ENCODE results near the gene NT5M.

Gene NT5M

DNA sequence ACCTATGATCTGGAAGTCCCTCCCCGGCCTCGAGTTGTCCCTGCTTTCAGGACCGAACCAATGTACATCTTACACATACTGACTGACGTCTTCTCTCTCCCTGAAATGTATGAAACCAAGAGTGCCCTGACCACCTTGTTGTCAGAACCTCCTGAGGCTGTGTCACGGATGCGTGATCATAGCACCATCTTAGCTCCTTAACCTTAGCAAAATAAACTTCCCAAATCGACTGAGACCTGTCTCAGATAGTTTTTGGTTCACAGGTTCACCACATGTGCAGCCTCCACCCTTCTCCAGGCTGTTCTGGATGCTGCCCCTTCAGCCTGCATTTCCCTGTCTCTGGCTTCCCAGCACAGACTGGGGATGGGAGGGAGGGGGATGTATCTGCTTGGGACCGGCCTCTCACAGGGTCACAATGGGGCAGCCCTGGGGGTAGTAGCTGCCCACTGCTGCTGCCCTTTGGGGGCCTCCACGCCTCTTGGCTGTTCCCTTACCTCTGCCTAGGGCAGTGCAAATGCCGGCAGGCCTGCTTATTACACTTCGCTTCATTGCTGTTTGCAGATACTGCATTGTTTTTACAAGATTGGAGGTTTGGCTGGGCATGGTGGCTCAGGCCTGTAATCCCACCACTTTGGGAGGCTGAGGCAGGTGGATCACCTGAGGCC, 69.8 kb downstream of the NT5M start:
- Histone ChIP-seq H3K4me3 (ENCODE audit: insufficient read depth in 1 of 2, low read depth in 1 of 2, low read length in 2 of 2) (no peak overlapping the region), H3K9me3 (ENCODE audit: control insufficient read depth, low read length) (no peaks in the 10 kb centered on the region), H2BK12ac (ENCODE audit: low read length in 2 of 2) (no peak overlapping the region), H4K8ac (ENCODE audit: low read length) (no peak overlapping the region), H3K9ac (ENCODE audit: low read length) (no peak overlapping the region), H3K36me3 (ENCODE audit: control insufficient read depth in 1 of 2, insufficient read depth in 2 of 2, low read depth in 1 of 2, low read length in 2 of 2) (no peaks in the 10 kb centered on the region), H2BK120ac (ENCODE audit: low read depth, low read length) (no peak overlapping the region), H2AK5ac (ENCODE audit: low read length, severe bottlenecking) (no peak overlapping the region), H2AFZ (ENCODE audit: low read depth, low read length) (no peak overlapping the region), H2BK5ac (ENCODE audit: low read depth, low read length, poor library complexity, severe bottlenecking) (no peak overlapping the region), H3K4me1 (ENCODE audit: control insufficient read depth, insufficient read depth, low read depth, low read length) (no peaks in the 10 kb centered on the region), H2BK15ac (ENCODE audit: low read depth, poor library complexity, severe bottlenecking) (no peak overlapping the region), H3K14ac (ENCODE audit: low read length in 2 of 2) (no peak overlapping the region), H3K18ac (ENCODE audit: low read depth in 1 of 2, low read length in 2 of 2) (no peak overlapping the region), H4K91ac (ENCODE audit: low read length) (no peak overlapping the region), H3K4me2 (ENCODE audit: low read length, poor library complexity, severe bottlenecking) (no peak overlapping the region), H3K27ac (ENCODE audit: low read length, poor library complexity, severe bottlenecking) (no peak overlapping the region), H3K79me1 (replicated peaks; ENCODE audit: low read length, poor library complexity, severe bottlenecking) (no peaks in the 10 kb centered on the region), H3K27me3 (ENCODE audit: control insufficient read depth in 1 of 2, insufficient read depth in 1 of 2, low read length in 2 of 2) (peaks cover 7 to 45% of the 10 kb centered on the region in 2 experiments), H3K23ac (ENCODE audit: low read length in 2 of 2) (no peak overlapping the region), H3K4ac (ENCODE audit: low read depth in 1 of 2, low read length in 2 of 2) (no peak overlapping the region)
- DNase-seq: no peak
- WGBS: 77% methylated on average over 11 of the region's 11 CpGs

GRCh38 chr17:17375841-17376240, 72.7 kb downstream of the NT5M start:
- no peak overlapping the region for H4K8ac ChIP-seq (ENCODE audit: low read length)
- H2BK12ac ChIP-seq (ENCODE audit: low read length in 2 of 2): no peak overlapping the region
- H2BK15ac ChIP-seq (ENCODE audit: low read depth, poor library complexity, severe bottlenecking): no peak overlapping the region
- no peak overlapping the region for H2BK120ac ChIP-seq (ENCODE audit: low read depth, low read length)
- H3K4me3 ChIP-seq (ENCODE audit: insufficient read depth in 1 of 2, low read depth in 1 of 2, low read length in 2 of 2): no peak overlapping the region
- H2AFZ ChIP-seq (ENCODE audit: low read depth, low read length): no peak overlapping the region
- WGBS: 90% methylated on average over 6 of the region's 6 CpGs
- no peak overlapping the region for H3K9ac ChIP-seq (ENCODE audit: low read length)
- H3K4ac ChIP-seq (ENCODE audit: low read depth in 1 of 2, low read length in 2 of 2): no peak overlapping the region
- H3K4me1 ChIP-seq (ENCODE audit: control insufficient read depth, insufficient read depth, low read depth, low read length): no peaks in the 10 kb centered on the region
- H3K4me2 ChIP-seq (ENCODE audit: low read length, poor library complexity, severe bottlenecking): no peak overlapping the region
- no peaks in the 10 kb centered on the region for H3K36me3 ChIP-seq (ENCODE audit: control insufficient read depth in 1 of 2, insufficient read depth in 2 of 2, low read depth in 1 of 2, low read length in 2 of 2)
- H3K23ac ChIP-seq (ENCODE audit: low read length in 2 of 2): no peak overlapping the region
- no peak overlapping the region for H3K14ac ChIP-seq (ENCODE audit: low read length in 2 of 2)
- no peaks in the 10 kb centered on the region for H3K9me3 ChIP-seq (ENCODE audit: control insufficient read depth, low read length)
- H3K27ac ChIP-seq (ENCODE audit: low read length, poor library complexity, severe bottlenecking): no peak overlapping the region
- H2AK5ac ChIP-seq (ENCODE audit: low read length, severe bottlenecking): no peak overlapping the region
- H2BK5ac ChIP-seq (ENCODE audit: low read depth, low read length, poor library complexity, severe bottlenecking): no peak overlapping the region
- DNase-seq: peak; percentile 30
- no peak overlapping the region for H4K91ac ChIP-seq (ENCODE audit: low read length)
- H3K18ac ChIP-seq (ENCODE audit: low read depth in 1 of 2, low read length in 2 of 2): no peak overlapping the region
- no peaks in the 10 kb centered on the region for H3K79me1 ChIP-seq (replicated peaks; ENCODE audit: low read length, poor library complexity, severe bottlenecking)
- H3K27me3 ChIP-seq (ENCODE audit: control insufficient read depth in 1 of 2, insufficient read depth in 1 of 2, low read length in 2 of 2): peaks cover 24 to 49% of the 10 kb centered on the region in 2 experiments

- no peak overlapping the region for H3K23ac ChIP-seq (ENCODE audit: low read length in 2 of 2)
- no peak overlapping the region for H2BK120ac ChIP-seq (ENCODE audit: low read depth, low read length)
- no peak overlapping the region for H3K4ac ChIP-seq (ENCODE audit: low read depth in 1 of 2, low read length in 2 of 2)
- no peak overlapping the region for H2AFZ ChIP-seq (ENCODE audit: low read depth, low read length)
- H2AK5ac ChIP-seq (ENCODE audit: low read length, severe bottlenecking): no peak overlapping the region
- no peaks in the 10 kb centered on the region for H3K9me3 ChIP-seq (ENCODE audit: control insufficient read depth, low read length)
- H2BK15ac ChIP-seq (ENCODE audit: low read depth, poor library complexity, severe bottlenecking): no peak overlapping the region
- no peak overlapping the region for H3K4me2 ChIP-seq (ENCODE audit: low read length, poor library complexity, severe bottlenecking)
- H3K36me3 ChIP-seq (ENCODE audit: control insufficient read depth in 1 of 2, insufficient read depth in 2 of 2, low read depth in 1 of 2, low read length in 2 of 2): no peaks in the 10 kb centered on the region
- peak; percentile 77 for DNase-seq
- no peak overlapping the region for H4K8ac ChIP-seq (ENCODE audit: low read length)
- no peaks in the 10 kb centered on the region for H3K4me1 ChIP-seq (ENCODE audit: control insufficient read depth, insufficient read depth, low read depth, low read length)
- H4K91ac ChIP-seq (ENCODE audit: low read length): no peak overlapping the region
- H3K27me3 ChIP-seq (ENCODE audit: control insufficient read depth in 1 of 2, insufficient read depth in 1 of 2, low read length in 2 of 2): peaks cover 27 to 49% of the 10 kb centered on the region in 2 experiments
- WGBS: 46% methylated on average over 5 of the region's 5 CpGs
- H3K4me3 ChIP-seq (ENCODE audit: insufficient read depth in 1 of 2, low read depth in 1 of 2, low read length in 2 of 2): no peak overlapping the region
- H2BK5ac ChIP-seq (ENCODE audit: low read depth, low read length, poor library complexity, severe bottlenecking): no peak overlapping the region
- no peak overlapping the region for H2BK12ac ChIP-seq (ENCODE audit: low read length in 2 of 2)
- no peak overlapping the region for H3K18ac ChIP-seq (ENCODE audit: low read depth in 1 of 2, low read length in 2 of 2)
- no peak overlapping the region for H3K27ac ChIP-seq (ENCODE audit: low read length, poor library complexity, severe bottlenecking)
- no peaks in the 10 kb centered on the region for H3K79me1 ChIP-seq (replicated peaks; ENCODE audit: low read length, poor library complexity, severe bottlenecking)
- no peak overlapping the region for H3K14ac ChIP-seq (ENCODE audit: low read length in 2 of 2)
- no peak overlapping the region for H3K9ac ChIP-seq (ENCODE audit: low read length)
Observed at GRCh38 chr17:17376362-17376761, 73.2 kb downstream of the NT5M start.

DNA sequence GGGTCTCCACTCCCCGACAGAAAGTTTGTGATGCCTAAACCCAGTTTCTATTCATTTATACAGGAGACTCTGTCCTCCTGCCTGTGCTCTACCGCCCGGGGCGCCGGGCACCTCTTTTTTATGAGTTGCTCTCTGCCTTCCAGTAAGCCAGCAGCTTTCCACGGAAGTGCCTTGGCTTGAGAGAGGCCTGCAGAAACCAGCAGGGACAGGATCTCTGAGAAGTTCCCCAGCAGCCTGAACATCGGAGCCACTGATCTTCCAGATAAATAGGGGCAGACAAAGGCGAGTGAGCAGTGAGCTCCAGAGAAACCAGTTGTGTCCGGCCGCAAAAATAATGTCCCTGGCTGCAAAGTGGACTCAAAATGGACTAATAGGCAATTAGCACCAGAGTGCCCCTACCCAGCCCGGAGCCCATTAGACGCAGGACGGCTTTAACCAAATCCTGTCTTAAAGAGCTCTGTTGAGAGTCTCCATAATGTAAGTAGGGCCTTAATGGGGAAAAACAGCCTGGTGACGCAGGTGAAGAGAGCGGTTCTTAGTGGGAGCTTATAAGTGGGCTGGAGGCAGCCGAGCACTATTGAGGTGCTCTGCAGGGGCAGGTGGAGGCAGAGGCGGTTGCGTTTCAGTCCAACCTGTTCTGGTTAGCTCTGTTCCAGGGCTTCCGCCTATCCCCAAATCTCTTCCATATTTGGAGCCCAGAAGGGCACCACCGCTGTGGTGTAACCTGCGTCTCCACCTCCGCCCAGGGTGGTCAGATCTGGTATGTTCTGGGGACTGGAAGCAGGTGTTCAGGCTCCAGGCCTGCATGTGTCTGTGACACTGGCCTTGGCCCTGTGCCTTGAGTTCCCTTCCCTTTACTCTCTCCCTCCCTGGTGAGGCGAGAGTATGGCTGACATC, 74.1 kb downstream of the NT5M start:
- H3K27me3 ChIP-seq (ENCODE audit: control insufficient read depth in 1 of 2, insufficient read depth in 1 of 2, low read length in 2 of 2): peaks cover 37 to 50% of the 10 kb centered on the region in 2 experiments
- no peak overlapping the region for H2AFZ ChIP-seq (ENCODE audit: low read depth, low read length)
- peak overlapping the region in 1 of 2 experiments; percentile 49 for H3K14ac ChIP-seq (ENCODE audit: low read length in 2 of 2)
- no peak overlapping the region for H3K4ac ChIP-seq (ENCODE audit: low read depth in 1 of 2, low read length in 2 of 2)
- no peak overlapping the region for H3K18ac ChIP-seq (ENCODE audit: low read depth in 1 of 2, low read length in 2 of 2)
- 88% methylated on average over 21 of the region's 23 CpGs for WGBS
- no peak overlapping the region for H2BK120ac ChIP-seq (ENCODE audit: low read depth, low read length)
- no peaks in the 10 kb centered on the region for H3K4me1 ChIP-seq (ENCODE audit: control insufficient read depth, insufficient read depth, low read depth, low read length)
- H3K79me1 ChIP-seq (replicated peaks; ENCODE audit: low read length, poor library complexity, severe bottlenecking): no peaks in the 10 kb centered on the region
- no peak overlapping the region for H2BK15ac ChIP-seq (ENCODE audit: low read depth, poor library complexity, severe bottlenecking)
- no peak overlapping the region for H3K4me3 ChIP-seq (ENCODE audit: insufficient read depth in 1 of 2, low read depth in 1 of 2, low read length in 2 of 2)
- H3K9me3 ChIP-seq (ENCODE audit: control insufficient read depth, low read length): no peaks in the 10 kb centered on the region
- no peak for DNase-seq
- H3K36me3 ChIP-seq (ENCODE audit: control insufficient read depth in 1 of 2, insufficient read depth in 2 of 2, low read depth in 1 of 2, low read length in 2 of 2): no peaks in the 10 kb centered on the region
- H4K91ac ChIP-seq (ENCODE audit: low read length): no peak overlapping the region
- no peak overlapping the region for H4K8ac ChIP-seq (ENCODE audit: low read length)
- no peak overlapping the region for H3K23ac ChIP-seq (ENCODE audit: low read length in 2 of 2)
- H3K27ac ChIP-seq (ENCODE audit: low read length, poor library complexity, severe bottlenecking): no peak overlapping the region
- H2AK5ac ChIP-seq (ENCODE audit: low read length, severe bottlenecking): no peak overlapping the region
- no peak overlapping the region for H2BK12ac ChIP-seq (ENCODE audit: low read length in 2 of 2)
- no peak overlapping the region for H2BK5ac ChIP-seq (ENCODE audit: low read depth, low read length, poor library complexity, severe bottlenecking)
- H3K9ac ChIP-seq (ENCODE audit: low read length): no peak overlapping the region
- H3K4me2 ChIP-seq (ENCODE audit: low read length, poor library complexity, severe bottlenecking): no peak overlapping the region

Measured in mesenchymal stem cell (in vitro differentiated cells and primary cell).